Skin of body (tissue), 2 donors: Measurements from ENCODE around the gene BCL2L1. TPM values are rescaled to one million over a fixed set of nuclear protein-coding genes. Genes with fewer than 3 reads are reported as not detected.

Experiments used
- DNase-seq: peaks from one replicate; lab custom pipeline; 2025; lab: John Stamatoyannopoulos, UW
- total RNA-seq: library from RNA; depleted of rRNA; stranded (reverse); fragments of >200 nt; gene quantifications from one replicate; pipeline ENCODE4 v1.2.3, GENCODE V29; 2014

The BCL2L1 gene
- total RNA-seq, 1 donor from 2014 or later = 56.4 TPM

GRCh38 chr20:31731321-31731717, 8.7 kb upstream of the BCL2L1 start:
- no peak for DNase-seq

GRCh38 chr20:31723319-31724078, 831 bp upstream of the BCL2L1 start:
- DNase-seq = peak; percentile 99

- no peak for DNase-seq
Observed at GRCh38 chr20:31723069-31723318, 326 bp upstream of the BCL2L1 start.

GRCh38 chr20:31721408-31722256, 1.0 kb downstream of the BCL2L1 start:
- no peak for DNase-seq

- no peak for DNase-seq
Observed at GRCh38 chr20:31720486-31721407, 1.9 kb downstream of the BCL2L1 start.

GRCh38 chr20:31719644-31720485, 2.8 kb downstream of the BCL2L1 start:
- no peak for DNase-seq

- DNase-seq = no peak
Observed at GRCh38 chr20:31718952-31719643, 3.6 kb downstream of the BCL2L1 start.

GRCh38 chr20:31717478-31718201, 5.0 kb downstream of the BCL2L1 start:
- DNase-seq = no peak

- no peak for DNase-seq
Observed at GRCh38 chr20:31716818-31717477, 5.7 kb downstream of the BCL2L1 start.

GRCh38 chr20:31716351-31716750, 6.3 kb downstream of the BCL2L1 start:
- no peak for DNase-seq

- no peak for DNase-seq
Observed at GRCh38 chr20:31715766-31716165, 6.9 kb downstream of the BCL2L1 start.

GRCh38 chr20:31713312-31714273, 9.1 kb downstream of the BCL2L1 start:
- DNase-seq = peak; percentile 84

GRCh38 chr20:31712564-31713311, 9.9 kb downstream of the BCL2L1 start:
- DNase-seq = peak; percentile 55

- no peak for DNase-seq
Observed at GRCh38 chr20:31712112-31712553, 10.5 kb downstream of the BCL2L1 start.

GRCh38 chr20:31711179-31712111, 11.2 kb downstream of the BCL2L1 start:
- DNase-seq = no peak
